Stimulated activated CD4-positive, alpha-beta T cell treated with anti-CD3 and anti-CD28 coated beads, TNF-alpha, amount 100 ng/mL, for 4 hours (primary cell): ENCODE data around the gene FARS2.
"Not testable (repeated sequence)": the region's sequence is repeated elsewhere in the genome, so short reads cannot be mapped to it uniquely, and the experiment has no call there.

ENCODE experiments used
- DNase-seq, 3 experiments: peaks; one replicate each; pipeline ENCODE4 v3.0.0-alpha.2; 2020; ENCODE audit warnings: low read depth in 3 of 3

Gene FARS2

DNA sequence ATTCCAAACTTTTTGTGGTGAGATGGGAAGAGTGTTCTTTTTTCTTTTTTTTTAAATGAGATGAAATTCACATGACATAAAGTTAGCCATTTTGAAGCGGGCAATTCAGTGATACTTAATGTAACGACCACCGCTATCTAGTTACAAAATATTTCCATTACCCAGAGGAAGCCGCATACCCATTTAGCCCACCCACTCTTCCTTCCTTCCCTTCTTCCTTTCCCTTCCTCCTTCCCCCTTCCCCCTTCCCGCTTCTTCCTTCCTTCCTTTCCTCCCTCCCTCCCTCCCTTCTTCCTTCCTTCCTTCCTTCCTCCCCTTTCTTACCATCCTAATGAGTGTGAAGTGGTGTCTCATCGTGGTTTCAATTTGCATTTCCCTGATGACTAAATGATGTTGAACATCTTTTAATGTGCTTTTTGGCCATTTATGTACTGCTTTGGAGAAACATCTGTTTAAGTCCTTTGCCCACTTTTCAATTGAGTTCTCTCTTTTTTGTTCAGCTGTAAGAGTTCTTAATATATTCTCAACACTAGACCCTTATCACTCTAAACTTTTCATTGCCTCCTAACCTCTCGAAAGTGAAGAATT lies 371.1 kb downstream of the FARS2 start:
- no peak for DNase-seq

DNA sequence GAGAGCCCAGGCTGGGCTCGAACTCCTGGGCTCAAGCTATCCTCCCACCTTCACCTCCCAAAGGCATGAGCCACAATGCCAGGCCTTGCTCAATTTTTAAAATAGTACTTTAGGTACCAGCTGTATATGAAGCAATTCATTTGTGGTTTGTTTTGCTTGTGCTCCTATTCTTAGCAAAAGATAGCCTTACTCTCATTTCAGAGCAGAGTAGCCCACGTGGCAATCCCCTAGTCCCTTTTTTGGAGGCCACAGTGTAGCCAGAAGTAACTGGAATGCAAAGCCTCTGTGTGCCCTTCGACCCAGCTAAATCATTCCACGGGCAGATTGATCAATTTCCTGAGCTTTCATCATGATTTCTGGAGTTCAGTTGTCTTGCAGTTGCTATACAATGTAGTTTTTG lies 373.2 kb downstream of the FARS2 start:
- no peak for DNase-seq

DNA sequence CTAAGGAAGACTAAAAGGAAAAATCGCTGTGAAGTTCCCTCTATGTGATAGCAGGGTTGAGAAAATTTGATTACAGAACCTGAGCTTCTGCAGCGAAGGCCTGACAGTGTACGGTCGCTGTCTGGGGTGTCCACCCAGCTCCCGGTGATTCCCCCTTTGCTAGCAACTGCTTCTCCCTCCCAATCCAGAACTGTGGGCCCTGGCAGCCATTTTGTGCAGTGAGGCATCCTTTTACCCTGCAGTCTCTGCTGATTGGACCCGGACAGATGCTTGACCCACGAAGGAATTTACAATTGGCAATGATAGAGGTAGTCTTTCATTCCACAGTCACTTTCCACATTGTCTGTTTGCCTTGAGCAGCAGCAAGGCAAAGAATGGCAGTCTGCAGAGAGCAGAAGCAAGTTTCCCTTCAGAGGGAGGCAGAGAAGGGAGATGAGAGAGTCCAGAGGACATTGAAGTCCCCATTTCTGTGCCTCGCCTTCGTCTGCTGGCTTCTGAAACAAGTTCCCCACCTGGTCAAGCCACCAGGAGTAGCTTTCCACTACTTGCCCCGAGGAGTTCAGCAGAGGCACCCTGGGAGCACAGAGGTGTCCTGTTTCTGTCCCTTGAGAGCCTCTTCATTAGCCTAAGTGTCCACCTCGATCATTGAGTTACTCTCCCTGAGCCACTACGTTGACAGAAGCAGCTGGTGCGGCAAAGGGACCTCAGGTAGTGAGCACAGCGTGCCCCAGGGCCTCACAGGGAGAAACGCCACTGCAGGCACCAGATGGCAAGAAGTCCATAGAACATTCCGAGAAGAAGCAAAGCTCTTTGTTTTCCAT lies 375.1 kb downstream of the FARS2 start:
- DNase-seq: no peak

DNA sequence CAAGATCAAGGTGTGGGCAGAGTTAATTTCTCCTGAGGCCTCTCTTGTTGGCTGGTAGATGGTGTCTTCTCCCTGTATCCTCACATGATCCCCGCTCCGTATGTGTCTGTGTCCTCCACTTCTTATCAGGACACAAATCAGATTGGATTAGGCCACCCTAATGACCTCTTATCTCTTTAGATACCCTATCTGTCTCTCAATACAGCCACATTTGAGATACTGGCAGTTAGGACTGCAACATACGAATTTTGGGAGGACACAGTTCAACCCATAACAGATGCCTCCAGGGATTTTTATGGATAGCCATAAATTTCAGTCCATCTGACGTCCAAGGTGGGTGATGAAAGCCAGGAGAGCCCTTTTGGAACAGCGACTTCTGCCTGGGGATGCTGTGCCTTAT lies 376.4 kb downstream of the FARS2 start:
- no peak for DNase-seq

DNA sequence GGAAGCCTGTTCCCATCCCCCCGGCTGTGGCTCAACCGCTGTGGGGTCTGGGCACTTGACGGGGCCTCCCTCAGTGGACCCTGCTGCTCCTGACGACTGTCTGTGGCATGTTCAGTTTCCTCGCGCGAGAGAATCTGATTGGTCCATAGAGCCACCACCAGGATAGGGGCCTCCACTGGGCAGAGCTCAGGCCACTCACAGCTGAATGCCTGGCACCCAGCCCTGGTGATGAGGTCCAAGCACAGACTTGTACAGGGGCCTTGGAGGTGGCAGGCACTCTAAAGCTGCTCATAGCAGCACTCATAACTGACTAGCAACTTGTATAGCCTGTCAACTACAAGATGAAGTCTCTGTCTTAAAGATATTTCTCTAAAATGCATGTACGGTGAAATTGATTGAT lies 377.4 kb downstream of the FARS2 start:
- no peak for DNase-seq

DNA sequence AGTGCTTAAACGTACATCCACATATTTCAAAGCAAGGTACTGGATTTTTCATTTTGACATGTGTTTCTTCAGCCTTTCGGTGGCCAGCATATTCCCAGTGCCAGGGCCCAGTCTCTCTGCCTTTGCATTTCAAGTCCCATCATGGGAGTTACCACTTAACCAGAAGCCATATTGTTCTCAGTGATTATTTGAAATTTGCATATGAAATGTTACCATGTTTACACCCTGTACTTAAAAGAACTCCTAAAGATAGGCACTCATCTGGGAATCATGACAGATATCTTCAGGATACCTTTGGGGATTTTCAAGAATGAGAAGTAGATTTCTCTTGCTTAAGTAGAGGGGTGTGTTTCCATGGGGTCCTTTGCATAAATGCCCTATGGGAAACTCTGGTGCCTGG lies 377.9 kb downstream of the FARS2 start:
- DNase-seq: no peak

DNA sequence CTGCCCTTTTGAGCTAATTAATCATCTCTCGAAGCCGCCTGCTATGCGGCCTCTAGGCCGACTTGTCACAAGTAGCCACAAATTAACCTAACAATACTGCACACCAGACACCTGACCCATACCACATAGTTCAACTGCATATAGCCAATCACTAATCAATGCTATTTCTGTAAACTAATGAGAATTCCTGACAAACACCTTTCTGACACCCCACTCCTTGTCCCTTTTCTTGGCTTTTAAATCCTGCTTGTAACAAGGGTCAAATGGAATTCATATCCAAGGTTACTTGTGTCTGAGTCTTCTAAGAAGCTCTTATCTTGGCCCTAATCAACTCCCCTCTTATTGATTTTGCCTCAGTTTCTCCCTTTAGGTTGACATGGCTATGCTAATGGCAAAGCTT lies 379.3 kb downstream of the FARS2 start:
- no peak for DNase-seq

DNA sequence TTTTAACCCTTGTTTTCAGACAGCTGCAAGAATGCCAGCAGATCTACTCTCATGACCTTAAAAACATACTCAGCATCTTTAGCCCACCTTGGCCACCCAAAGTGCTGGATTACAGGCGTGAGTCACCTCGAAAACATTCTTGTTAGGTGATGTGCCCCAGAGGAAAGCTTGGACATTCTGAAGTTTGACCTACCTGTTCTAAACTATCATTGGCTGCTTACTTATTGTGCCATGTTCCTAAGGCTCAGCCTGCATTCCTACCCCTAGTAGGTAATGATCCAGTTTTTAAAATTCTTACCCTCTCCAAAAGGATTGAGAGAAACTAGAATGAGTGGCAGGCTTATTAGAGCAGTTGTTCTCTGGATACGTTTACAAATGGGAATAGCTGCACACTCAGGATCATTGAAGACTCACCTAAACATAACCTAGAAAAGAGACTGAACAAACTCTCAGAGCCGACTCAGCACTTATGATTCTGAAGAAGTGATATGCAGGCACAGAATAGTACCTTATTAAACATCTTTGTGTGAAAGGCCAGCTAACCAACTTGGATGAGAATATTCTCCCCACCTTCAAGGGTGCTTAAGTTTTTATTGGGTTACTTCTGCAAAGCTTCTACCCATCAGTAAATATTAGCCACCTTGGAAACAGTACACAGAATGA lies 383.3 kb downstream of the FARS2 start:
- no peak for DNase-seq

DNA sequence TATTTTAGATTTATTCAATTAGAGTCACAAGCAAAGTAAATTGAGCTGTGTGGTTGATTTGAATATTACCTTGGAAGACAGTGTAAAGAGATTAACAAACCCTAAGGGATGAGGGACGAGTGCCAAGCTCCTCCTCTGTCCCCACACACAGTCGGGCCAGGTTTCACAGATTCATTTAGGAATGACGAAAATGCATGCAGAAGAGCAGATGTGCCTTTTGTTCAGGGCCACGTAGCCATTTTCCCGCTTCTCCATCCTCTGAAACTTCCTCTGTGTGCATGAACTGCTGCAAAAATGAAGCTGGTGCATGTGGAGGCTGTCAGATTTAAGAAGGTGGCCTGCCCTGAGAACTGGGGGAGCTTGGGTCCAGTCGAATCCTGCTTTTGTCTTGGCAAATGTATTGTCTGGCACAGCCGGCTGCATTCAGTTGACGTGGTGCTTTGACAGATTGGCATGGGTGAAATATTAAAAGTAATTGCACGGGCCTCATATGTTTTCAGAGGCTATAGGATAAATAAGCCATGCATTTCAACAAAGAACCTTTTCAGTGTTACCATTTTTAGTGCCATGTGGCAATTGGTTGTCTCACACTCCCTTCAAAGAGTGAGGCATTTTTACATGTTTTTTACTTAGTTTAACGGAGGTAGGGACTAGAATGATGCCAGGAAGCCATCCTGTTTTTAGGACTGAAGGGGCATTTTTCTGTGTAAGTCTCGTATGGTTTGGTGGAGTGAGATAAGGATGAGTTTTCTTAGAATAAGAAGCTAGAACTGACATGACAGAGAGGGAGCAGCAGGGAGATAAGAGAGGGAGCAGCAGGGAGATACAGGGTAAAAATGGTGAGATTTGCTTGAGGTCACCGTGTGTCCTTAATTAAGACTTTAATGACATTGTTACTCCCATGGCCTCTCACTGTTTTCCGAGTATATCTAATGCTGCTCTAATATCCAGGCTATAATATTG lies 384.3 kb downstream of the FARS2 start:
- no peak for DNase-seq

DNA sequence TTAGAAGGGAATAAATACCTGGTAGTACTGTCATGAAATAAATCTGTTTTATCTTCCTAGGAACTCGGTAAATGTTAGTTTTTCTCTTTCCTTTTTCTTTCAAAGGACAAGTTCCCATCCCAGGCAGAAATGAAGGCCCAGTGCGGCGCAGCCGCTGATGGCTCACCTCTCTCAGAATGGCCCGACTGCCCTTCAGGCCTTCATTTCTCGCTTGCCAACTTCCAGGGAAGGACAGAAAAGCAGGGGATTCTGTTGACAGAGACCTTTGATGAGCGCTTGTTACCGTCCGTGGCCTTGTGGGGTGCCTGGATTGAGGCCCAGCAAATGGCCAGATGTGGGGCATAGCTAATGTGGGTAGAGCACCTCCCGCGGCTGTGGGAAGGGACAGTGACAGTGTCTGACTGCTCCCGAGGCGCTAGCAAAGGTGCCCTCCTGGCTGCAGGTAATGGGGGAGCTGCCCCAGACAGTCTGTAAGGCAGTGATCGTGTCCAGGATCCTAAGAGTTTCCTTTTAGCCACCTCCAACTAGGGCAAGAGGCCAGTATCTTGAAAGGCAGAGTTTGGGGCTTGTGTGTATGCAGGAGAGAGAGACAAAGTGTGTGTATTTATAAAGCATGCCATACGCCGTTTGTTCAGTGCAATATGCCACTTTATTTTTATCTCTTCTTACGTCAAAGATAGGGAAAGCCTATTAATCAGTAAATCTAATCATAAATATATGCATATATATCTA lies 391.3 kb downstream of the FARS2 start:
- no peak for DNase-seq

DNA sequence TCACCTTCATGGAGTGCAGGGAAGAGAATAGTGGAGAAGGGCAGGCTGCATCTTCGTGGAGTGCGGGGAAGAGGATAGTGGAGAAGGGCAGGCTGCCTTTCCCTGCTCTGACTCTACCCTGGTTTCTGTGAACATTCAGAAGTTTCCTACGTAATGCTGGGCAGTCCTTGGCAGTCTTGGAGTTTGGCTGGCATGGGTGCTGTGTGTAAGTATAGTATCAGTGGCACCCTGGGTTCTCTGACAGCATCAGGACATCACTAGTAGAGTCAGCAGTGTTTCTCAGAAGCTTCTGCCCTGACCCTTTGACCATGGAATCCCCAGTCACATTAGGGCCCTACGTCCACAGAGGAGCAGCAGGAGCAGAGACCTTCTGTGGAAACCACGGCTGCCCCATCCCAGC lies 392.5 kb downstream of the FARS2 start:
- DNase-seq: no peak

DNA sequence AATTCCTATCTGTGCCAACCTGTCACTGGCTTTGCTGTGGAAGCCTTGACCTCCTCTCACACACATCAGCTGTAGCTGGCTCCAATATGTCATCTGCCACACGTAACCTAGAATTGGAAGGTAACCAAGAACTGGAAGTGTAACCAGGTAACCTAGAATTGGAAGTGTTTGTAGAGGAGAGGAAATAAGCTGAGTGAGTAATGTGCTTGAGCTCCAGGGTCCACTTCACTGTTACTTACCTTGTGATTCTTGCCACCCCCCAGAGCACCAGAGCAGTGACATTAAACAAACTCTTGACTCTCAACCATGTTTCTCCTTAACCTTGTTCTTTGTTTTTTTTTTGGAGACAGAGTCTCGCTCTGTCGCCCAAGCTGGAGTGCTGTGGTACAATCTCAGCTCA lies 394.9 kb downstream of the FARS2 start:
- no peak for DNase-seq

DNA sequence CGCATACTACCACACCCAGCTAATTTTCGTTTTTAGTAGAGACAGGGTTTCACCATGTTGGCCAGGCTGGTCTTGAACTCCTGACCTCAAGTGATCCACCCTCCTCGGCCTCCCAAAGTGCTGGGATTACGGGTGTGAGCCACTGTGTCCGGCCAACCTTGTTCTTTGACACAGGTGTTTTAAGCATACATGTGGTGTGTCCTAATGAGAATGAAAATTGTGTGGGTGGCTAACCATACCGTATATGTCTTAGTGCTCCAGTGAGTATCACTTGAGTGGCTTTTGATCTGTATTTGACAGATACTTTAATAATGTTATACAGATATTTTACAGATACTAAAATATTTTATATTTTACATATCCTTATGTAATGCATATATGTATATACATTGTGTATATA lies 395.4 kb downstream of the FARS2 start:
- DNase-seq: not testable (repeated sequence)

DNA sequence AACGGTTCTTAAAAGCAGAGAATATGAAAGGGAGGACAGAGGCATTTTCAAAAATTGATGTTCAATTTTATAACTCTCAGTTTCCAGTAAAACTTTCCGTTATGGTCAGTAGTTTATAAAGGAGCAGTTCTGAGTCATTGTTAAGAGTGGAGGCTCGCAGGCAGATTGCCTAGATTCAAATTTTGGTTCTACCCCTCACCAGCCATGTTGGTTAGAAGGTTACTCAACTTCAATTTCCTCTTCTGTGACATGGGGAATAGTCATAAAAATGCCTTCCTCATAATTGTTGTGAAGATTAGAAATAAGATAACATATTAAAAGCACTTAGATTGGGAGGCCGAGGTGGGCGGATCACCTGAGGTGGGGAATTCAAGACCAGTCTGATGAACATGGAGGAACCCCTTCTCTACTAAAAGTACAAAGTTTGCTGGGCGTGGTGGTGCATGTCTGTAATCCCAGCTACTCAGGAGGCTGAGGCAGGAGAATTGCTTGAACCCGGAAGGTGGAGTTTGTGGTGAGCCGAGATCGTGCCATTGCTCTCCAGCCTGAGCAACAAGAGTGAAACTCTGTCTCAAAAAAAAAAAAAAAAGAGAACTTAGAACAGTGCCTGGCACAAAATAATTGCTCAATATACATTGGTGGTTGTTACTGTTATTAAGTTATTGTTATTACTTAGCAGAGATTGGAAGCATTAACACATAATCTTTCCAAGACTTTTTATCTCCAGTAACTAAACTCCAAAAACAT lies 396.5 kb downstream of the FARS2 start:
- no peak for DNase-seq

DNA sequence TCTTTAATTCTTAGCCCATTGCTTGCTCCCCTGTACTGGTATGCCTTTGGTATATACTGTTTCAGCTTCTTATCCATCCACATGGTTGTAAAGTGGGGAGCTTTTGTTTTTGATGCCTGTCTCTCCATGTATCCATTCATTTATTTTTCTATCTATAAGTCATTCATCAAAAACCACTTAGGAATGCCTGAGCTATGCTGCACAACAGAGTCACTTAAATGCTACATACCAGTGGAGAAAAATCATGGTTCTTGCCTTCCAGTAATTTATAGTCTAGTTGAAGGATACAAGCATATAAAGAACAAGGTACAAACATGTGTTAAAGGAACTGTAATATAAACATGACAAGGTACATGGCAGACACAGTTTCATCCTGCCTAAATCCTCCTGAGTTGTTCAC lies 398.2 kb downstream of the FARS2 start:
- DNase-seq: no peak

DNA sequence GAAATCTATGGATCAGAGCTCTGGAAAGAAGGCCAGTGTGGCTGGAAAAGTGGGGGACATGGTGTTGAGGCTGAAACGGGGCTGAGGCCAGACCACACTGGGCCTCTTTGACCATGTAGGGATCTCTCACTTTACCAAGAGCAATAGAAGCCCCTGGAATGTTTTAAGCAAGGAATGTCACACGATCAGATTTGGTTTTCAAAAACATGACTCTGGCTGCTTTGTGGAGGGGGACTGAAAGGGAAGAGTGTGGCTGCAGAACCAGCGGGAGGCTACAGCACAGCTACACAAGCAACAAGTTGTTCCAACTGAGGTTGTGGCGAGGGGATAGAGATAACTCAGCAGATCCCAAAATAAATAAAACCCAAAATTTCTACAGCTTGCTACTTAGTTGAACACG lies 399.5 kb downstream of the FARS2 start:
- no peak for DNase-seq

DNA sequence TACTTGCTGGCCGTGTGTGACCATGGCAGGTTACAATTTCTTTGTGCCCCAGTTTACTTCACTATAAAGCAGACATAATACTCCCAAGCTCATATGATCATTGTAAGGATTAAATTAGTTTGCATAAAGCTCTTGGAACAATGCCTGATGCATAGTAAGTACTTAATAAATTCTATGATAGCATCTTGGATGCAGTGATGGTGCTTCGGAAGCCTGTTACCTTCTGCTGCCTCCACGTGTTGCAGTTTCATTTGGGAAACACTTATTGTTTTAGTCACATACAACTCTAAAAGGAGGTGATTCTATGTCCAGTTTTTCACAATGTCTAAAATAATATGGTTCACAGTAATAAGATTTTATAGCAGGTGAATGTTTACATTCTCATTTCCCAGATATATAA lies 401.5 kb downstream of the FARS2 start:
- DNase-seq: no peak

DNA sequence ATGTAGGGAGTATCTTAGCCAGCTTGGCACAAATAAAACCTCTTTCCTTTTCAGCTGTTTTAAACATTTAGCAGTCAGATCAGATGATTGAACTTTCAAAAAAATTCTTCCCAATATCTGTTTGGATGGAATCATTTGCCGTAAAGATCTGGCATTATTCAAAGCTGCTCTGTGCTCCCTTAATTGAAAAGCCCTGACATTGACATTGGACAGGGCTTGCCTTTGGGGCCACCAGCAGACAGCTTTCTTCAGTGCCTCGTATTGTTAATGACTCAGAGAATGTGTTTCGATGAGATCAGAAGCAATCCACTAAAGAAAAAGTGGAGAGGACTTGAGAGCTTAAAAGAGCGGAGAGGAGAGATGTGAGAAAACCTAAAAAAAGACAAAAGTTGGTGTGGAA lies 401.9 kb downstream of the FARS2 start:
- DNase-seq: no peak

DNA sequence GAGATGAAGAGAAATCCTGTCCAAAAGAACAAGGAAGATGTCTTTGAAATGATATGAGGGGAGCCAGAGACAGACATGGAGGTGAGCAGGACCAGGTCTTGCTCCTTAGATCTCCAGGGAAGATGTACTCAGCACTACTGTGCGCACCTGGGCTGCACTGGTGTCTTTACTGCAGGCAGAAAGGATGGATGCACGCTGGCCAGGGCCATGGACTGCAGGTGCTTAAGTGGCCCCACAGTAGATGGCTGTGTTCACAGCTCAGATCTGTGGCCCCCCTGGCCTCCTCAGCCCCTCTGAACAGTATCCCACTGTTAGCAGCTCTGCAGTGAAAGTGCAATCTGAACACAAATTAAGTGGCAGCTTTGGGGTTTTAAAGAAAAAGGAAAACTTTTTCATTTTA lies 402.4 kb downstream of the FARS2 start:
- DNase-seq: no peak

DNA sequence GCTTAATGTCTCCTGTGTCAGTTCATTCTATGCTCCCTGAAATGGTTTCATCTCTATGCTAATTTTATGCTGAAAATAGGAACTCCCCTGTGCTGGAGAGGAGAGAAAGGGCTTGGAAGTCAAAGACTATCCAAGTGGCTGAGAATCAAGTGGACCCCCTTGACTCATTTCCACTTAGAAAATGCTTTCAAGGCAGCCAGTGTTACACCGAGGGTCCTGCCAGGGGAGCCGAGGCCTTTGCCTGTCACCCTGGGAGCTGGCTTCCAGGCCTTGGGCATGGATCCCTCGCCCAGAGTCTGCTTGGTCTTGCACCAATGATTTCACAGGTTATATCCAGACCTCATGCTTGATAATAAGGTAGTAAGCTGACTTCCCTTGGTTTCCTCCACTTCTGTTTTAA lies 402.8 kb downstream of the FARS2 start:
- DNase-seq: no peak

DNA sequence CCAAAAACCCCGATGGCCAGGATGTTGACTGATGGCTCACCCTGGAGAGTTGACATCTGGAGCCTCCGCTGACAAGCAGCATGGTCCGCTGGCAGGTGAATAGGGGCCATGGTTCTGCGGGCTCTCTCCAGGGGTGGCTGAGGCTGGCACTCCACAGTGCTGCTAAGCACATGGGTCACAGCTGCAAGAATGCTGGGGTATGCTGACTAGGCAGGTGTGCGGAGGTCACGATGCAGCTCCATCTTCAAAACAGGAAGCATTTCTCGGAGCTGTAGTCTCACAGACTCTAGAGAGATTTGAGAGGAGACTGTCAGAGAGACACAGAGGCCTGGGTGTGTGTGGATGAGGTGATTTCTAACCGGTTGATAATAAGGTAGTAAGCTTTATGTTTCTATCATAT lies 403.9 kb downstream of the FARS2 start:
- DNase-seq: no peak
